ENCODE measurements around the gene DGKQ. TPM values are rescaled to one million over a fixed set of nuclear protein-coding genes. Genes with fewer than 3 reads are reported as not detected.

DGKQ gene, protein sequence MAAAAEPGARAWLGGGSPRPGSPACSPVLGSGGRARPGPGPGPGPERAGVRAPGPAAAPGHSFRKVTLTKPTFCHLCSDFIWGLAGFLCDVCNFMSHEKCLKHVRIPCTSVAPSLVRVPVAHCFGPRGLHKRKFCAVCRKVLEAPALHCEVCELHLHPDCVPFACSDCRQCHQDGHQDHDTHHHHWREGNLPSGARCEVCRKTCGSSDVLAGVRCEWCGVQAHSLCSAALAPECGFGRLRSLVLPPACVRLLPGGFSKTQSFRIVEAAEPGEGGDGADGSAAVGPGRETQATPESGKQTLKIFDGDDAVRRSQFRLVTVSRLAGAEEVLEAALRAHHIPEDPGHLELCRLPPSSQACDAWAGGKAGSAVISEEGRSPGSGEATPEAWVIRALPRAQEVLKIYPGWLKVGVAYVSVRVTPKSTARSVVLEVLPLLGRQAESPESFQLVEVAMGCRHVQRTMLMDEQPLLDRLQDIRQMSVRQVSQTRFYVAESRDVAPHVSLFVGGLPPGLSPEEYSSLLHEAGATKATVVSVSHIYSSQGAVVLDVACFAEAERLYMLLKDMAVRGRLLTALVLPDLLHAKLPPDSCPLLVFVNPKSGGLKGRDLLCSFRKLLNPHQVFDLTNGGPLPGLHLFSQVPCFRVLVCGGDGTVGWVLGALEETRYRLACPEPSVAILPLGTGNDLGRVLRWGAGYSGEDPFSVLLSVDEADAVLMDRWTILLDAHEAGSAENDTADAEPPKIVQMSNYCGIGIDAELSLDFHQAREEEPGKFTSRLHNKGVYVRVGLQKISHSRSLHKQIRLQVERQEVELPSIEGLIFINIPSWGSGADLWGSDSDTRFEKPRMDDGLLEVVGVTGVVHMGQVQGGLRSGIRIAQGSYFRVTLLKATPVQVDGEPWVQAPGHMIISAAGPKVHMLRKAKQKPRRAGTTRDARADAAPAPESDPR
- total RNA-seq (1 to 10 TPM; 2.8 to 3.9 (median 3.5) TPM), polyA plus RNA-seq (1 to 10 TPM; 2.2 to 2.5 (median 2.4) TPM)
- long read RNA-seq, donor 1, full-length matches to known transcripts = 1 of 7 reads
- long read RNA-seq, donor 1, partial matches to known transcripts = 4 of 7 reads
- long read RNA-seq, donor 1, other reads (novel, unspliced or antisense) = 2 of 7 reads
- long read RNA-seq, donor 2, partial matches to known transcripts = 0 of 5 reads
- long read RNA-seq, donor 2, other reads (novel, unspliced or antisense) = 5 of 5 reads

DNA sequence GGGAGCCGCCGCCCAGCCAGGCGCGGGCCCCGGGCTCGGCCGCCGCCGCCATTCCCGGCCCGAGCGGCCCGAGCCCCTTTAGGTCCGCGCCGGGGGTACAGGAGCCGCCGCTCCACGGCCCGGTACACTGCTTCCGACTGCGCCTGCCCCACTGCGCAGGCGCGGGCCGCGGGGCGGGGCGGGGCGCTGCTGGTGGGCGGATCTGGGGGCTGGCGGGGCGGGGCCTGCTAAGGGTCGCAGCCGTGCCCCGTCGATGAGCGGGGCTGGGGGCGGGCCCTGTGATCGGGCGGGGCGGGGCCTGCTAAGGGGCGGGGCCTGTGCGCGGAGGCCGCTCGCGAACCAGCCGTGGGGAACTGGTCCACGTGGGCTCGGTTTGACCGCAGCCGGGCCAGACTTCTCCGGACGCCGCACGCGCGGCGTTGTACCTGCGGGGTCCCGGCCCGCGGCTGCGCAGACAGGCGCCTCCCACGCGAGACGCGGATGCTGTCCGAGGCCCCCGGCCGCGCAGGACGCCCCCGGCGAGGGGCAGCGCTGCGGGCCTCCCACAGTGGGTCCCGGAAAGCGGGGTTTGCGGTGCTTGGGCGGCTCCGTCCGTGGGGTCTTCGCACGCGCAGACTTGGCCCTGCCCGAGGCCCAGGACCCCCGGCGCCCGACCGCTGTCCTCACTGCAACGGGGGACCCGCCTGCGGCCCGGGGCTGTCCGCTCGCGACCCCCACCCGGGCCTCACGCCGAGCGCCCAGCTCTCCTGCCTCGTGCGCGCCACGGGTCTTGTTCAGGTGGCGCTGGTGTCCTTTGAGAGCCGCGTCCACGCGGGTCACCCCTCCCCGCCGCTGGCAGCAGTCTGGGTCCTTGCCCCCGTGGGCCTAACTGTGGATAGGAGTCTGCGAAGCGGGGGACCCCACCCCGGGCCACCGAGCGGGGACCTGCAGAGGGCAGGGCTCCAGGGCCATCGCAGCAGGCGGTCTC is at the start of gene DGKQ:
Gene DGKQ (minus strand): TSS at position 139 of the 967 bp plus-strand sequence. CDS start 87 bp downstream, at position 52.
- Histone ChIP-seq H3K9me3 (no peaks in the 10 kb centered on the region), H3K27ac (no peak within 1 kb of the TSS), H3K4me3 (peak within 1 kb of the TSS; percentile 83), H3K36me3 (ENCODE audit: insufficient read depth in 1 of 2, low read depth in 1 of 2) (no peaks in the 10 kb centered on the region), H3K4me1 (peaks cover 18% of the 10 kb centered on the region), H3K27me3 (ENCODE audit: insufficient read depth in 3 of 3, low read length in 2 of 3) (peaks cover 0 to 3% (median 2%) of the 10 kb centered on the region in 3 donors)
- 21 to 38% (median 28%) methylated on average over 63 to 123 of the region's 123 CpGs for WGBS, 3 donors
- peak; percentile 88 to 93 for DNase-seq
- TF ChIP-seq, protein P1, sequence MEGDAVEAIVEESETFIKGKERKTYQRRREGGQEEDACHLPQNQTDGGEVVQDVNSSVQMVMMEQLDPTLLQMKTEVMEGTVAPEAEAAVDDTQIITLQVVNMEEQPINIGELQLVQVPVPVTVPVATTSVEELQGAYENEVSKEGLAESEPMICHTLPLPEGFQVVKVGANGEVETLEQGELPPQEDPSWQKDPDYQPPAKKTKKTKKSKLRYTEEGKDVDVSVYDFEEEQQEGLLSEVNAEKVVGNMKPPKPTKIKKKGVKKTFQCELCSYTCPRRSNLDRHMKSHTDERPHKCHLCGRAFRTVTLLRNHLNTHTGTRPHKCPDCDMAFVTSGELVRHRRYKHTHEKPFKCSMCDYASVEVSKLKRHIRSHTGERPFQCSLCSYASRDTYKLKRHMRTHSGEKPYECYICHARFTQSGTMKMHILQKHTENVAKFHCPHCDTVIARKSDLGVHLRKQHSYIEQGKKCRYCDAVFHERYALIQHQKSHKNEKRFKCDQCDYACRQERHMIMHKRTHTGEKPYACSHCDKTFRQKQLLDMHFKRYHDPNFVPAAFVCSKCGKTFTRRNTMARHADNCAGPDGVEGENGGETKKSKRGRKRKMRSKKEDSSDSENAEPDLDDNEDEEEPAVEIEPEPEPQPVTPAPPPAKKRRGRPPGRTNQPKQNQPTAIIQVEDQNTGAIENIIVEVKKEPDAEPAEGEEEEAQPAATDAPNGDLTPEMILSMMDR (IDR thresholded peaks at IDR 0.05) = no peak
- peak; percentile 99 for ATAC-seq
- intact Hi-C loops (cut with DNase I) = loop anchor here in 1 of 2 donors (5.0 kb wide), 1 partner anchor 41 kb away; the partner anchor contains the start of genes GAK and TMEM175

DNA sequence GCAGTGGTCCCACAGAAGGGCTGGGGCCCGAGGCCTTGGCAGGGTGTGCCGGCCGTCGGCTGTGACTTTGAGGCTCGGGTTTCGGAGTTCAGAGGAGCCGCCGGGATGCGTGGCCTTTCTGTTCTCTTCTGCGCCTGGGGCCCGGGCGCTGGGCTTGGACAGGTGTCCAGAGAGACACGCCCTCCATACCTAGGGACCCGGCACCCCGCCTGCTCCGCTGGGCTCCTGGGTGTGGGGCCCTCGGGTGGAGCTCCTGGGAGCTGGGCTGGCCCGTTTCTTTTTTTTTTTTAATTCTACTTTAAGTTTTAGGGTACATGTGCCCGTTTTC is 49.3 kb upstream of the DGKQ start:
- Histone ChIP-seq H3K9me3 (no peaks in the 10 kb centered on the region), H3K27ac (no peak overlapping the region), H3K4me3 (no peak overlapping the region), H3K27me3 (ENCODE audit: insufficient read depth in 3 of 3, low read length in 2 of 3) (no peaks in the 10 kb centered on the region), H3K4me1 (no peaks in the 10 kb centered on the region), H3K36me3 (ENCODE audit: insufficient read depth in 1 of 2, low read depth in 1 of 2) (no peaks in the 10 kb centered on the region)
- ATAC-seq (no peak), DNase-seq (no peak)
- TF ChIP-seq, protein P1 (IDR thresholded peaks at IDR 0.05) = no peak
- intact Hi-C loops (cut with DNase I) = no loop called here
- WGBS, 3 donors = 84 to 88% (median 86%) methylated on average over 19 of the region's 19 CpGs

DNA sequence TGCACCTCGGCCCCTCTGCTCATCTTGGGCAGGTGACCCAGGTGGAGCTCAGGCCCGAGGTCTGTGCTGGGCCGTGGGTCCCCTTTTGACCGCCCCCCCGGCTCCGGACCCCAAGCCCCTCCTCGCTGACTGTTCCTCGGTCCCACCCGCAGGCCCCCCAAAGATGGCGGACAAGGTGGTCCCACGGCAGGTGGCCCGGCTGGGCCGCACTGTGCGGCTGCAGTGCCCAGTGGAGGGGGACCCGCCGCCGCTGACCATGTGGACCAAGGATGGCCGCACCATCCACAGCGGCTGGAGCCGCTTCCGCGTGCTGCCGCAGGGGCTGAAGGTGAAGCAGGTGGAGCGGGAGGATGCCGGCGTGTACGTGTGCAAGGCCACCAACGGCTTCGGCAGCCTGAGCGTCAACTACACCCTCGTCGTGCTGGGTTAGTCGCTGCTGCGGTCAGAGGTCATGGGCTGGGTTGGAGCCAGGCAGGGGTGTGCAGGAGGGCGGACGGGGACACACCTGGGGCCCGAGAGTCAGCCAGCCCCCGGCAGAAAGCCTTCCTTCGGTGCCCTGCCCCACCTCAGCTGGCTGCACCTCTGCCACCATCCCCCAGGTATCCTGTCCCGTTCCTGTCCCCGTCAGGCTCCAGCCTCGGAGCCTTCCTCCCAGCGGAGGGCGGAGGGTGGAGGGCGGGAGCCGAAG is 48.8 kb upstream of the DGKQ start:
- Histone ChIP-seq H3K4me3 (no peak overlapping the region), H3K27ac (no peak overlapping the region), H3K36me3 (ENCODE audit: insufficient read depth in 1 of 2, low read depth in 1 of 2) (no peaks in the 10 kb centered on the region), H3K9me3 (no peaks in the 10 kb centered on the region), H3K27me3 (ENCODE audit: insufficient read depth in 3 of 3, low read length in 2 of 3) (no peaks in the 10 kb centered on the region), H3K4me1 (no peaks in the 10 kb centered on the region)
- DNase-seq (no peak), ATAC-seq (no peak)
- WGBS, 3 donors = 91 to 95% (median 95%) methylated on average over 41 to 46 of the region's 46 CpGs
- intact Hi-C loops (cut with DNase I) = no loop called here
- TF ChIP-seq, protein P1 (IDR thresholded peaks at IDR 0.05) = no peak
